Measurements from ENCODE around the gene PDE2A. TPM values are rescaled to one million over a fixed set of nuclear protein-coding genes. Genes with fewer than 3 reads are reported as not detected.

Gene PDE2A
- total and polyA plus RNA-seq, 9 donors: 8.3 to 44.0 (median 12.8) TPM

DNA sequence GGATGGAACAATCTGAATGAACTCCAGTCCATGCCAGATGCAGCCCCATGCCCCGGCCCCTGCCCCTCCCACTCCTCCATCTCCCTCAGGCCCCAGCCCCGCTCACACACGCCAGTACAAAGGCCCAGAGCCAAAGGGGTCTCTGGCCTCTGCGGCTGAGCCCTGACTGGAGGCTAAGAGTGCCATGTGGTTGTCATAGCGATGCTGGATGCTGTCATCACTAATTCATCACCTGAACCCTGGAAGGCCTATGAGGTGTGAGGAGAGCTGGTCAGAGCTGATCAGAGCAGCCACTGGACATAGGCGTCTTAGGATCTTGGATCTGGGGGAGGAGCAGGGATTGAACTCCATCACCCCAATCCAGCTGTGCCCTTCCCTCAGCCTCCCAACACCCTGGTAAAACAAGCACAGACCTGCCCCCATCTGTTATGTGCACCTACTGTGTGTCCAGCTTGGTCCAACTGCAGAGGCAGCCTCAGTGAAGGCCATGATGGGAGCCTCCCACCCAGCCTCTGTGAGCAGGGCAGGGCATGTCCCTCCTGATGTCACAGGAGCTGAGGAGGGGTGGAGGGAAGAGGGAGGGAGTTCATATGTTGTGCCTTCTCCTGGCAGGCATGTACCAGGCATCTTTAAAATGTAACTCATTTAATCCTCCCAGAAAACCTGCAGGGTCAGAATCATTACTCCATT, 16.7 kb downstream of the PDE2A start:
- Histone ChIP-seq H3K4me3 (no peak overlapping the region), H3K9me3 (no peaks in the 10 kb centered on the region), H3K27ac (no peak overlapping the region), H3K27me3 (no peaks in the 10 kb centered on the region), H3K36me3 (no peaks in the 10 kb centered on the region), H3K4me1 (ENCODE audit: insufficient read depth) (no peaks in the 10 kb centered on the region)
- no peak for DNase-seq
- TF ChIP-seq EP300 (IDR thresholded peaks at IDR 0.05): no peak
- no peak for TF ChIP-seq CTCF (IDR thresholded peaks at IDR 0.05)
- no peak for TF ChIP-seq POLR2A (IDR thresholded peaks at IDR 0.05)
- 59 to 70% (median 68%) methylated on average over 6 of the region's 6 CpGs for WGBS, 3 donors
- intact Hi-C loops (cut with DNase I): no loop called here

GRCh38 chr11:72655896-72656464, 18.2 kb downstream of the PDE2A start:
- 61 to 88% (median 69%) methylated on average over 11 of the region's 11 CpGs for WGBS, 3 donors
- H3K4me3 ChIP-seq: no peak overlapping the region
- no peaks in the 10 kb centered on the region for H3K36me3 ChIP-seq
- no peak for DNase-seq
- H3K27ac ChIP-seq: no peak overlapping the region
- no peaks in the 10 kb centered on the region for H3K4me1 ChIP-seq (ENCODE audit: insufficient read depth)
- no peaks in the 10 kb centered on the region for H3K27me3 ChIP-seq
- TF ChIP-seq CTCF (IDR thresholded peaks at IDR 0.05) (no peak), EP300 (IDR thresholded peaks at IDR 0.05) (no peak), POLR2A (IDR thresholded peaks at IDR 0.05) (no peak)
- H3K9me3 ChIP-seq: no peaks in the 10 kb centered on the region
- intact Hi-C loops (cut with DNase I): no loop called here

- Histone ChIP-seq H3K4me1 (ENCODE audit: insufficient read depth) (no peaks in the 10 kb centered on the region), H3K36me3 (no peaks in the 10 kb centered on the region), H3K4me3 (no peak overlapping the region), H3K27me3 (no peaks in the 10 kb centered on the region), H3K9me3 (no peaks in the 10 kb centered on the region), H3K27ac (no peak overlapping the region)
- TF ChIP-seq CTCF (IDR thresholded peaks at IDR 0.05) (no peak), EP300 (IDR thresholded peaks at IDR 0.05) (no peak), POLR2A (IDR thresholded peaks at IDR 0.05) (no peak)
- 79 to 83% (median 80%) methylated on average over 8 of the region's 8 CpGs for WGBS, 3 donors
- DNase-seq: no peak
- intact Hi-C loops (cut with DNase I): no loop called here
Measured at GRCh38 chr11:72655014-72655413, 19.2 kb downstream of the PDE2A start.

DNA sequence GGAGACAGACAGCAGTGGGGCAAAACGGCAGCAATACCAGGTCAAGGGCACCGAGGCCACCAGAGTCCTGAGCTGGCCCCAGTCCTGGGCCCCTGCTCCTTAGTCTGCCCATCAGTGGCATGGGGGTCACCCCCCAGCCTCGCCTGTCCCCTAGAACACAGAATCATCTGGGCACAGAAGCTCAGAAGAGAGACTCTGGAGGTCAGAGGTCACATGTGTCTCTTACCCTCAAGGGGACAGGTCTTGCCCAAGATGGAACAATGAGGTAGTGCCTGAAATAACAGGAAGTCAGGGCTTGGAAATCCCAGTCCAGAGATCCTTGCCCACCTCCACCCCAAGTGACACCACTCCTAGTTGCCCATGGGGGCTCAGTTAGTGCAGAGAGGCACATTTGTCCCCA, 20.6 kb downstream of the PDE2A start:
- no peaks in the 10 kb centered on the region for H3K27me3 ChIP-seq
- 60 to 74% (median 61%) methylated on average over 3 of the region's 3 CpGs for WGBS, 3 donors
- H3K4me1 ChIP-seq (ENCODE audit: insufficient read depth): no peaks in the 10 kb centered on the region
- H3K4me3 ChIP-seq: no peak overlapping the region
- DNase-seq: no peak
- no peaks in the 10 kb centered on the region for H3K9me3 ChIP-seq
- H3K36me3 ChIP-seq: no peaks in the 10 kb centered on the region
- no peak overlapping the region for H3K27ac ChIP-seq
- intact Hi-C loops (cut with DNase I): no loop called here
- TF ChIP-seq POLR2A (IDR thresholded peaks at IDR 0.05) (no peak), EP300 (IDR thresholded peaks at IDR 0.05) (no peak), CTCF (IDR thresholded peaks at IDR 0.05) (no peak)
